Urothelium cell line (cell line): ENCODE measurements around the gene SLC35E2B.
"Not testable (repeated sequence)": the region's sequence is repeated elsewhere in the genome, so short reads cannot be mapped to it uniquely, and the experiment has no call there.

Source experiments
- DNase-seq: peaks from one replicate; pipeline ENCODE4 v3.0.0; 2011; ENCODE audit warnings: low spot score, mixed read lengths
- FAIRE-seq: peaks from 2 replicates; lab custom pipeline; 2011; peaks lifted over from hg19 to GRCh38; lab: Jason Lieb, UNC

SLC35E2B gene

DNA sequence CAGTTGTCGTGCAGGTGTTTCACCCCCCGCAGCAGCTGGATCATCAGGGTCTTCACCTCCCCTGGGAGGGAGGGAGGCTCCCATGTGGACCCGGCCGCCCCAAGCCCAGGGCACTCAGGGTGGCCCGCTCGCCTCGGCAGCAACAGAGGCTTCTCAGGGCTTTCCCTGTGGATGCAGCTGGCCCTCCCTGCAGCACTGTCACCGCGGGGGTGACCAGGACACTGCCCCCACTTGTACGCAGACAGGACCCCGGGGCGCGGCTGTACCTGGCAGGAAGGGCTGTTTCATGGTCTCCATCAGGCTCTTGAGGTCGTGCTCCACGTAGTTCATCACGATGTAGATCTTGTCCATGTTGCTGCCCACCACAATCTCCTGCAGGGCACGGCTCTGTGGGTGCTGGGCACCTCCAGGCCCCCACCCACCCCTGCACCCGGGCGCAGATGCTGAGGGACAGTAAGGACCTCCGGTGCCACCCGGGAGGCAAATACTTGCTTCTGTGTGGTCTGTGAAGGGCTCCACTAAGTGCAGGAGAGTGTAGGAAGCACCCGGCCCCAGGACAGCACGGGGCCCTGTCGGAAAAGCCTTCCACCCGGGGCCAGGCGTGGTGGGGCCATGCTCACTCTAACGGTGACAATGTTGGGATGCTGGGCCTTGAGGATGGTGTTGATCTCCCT, 11.8 kb upstream of the SLC35E2B start:
- not testable (repeated sequence) for FAIRE-seq, DNase-seq

DNA sequence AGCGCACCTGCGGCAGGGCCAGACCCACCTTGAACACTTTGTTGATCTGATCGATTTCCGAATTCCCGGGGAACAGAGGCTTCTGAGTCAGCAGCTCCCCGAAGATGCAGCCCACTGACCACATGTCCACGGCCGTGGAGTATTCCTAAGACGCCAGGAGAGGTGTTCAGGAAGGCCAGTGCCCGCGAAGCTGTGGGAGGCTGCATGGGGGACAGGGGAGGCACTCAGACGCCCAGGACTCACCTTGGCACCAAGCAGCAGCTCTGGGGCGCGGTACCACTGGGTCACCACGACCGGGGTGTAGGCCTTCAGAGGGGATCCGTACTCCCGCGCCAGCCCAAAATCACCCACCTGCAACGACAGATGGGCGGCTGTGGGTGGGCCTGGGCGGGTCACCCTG, 11.2 kb upstream of the SLC35E2B start:
- no peak for FAIRE-seq
- DNase-seq: no peak

DNA sequence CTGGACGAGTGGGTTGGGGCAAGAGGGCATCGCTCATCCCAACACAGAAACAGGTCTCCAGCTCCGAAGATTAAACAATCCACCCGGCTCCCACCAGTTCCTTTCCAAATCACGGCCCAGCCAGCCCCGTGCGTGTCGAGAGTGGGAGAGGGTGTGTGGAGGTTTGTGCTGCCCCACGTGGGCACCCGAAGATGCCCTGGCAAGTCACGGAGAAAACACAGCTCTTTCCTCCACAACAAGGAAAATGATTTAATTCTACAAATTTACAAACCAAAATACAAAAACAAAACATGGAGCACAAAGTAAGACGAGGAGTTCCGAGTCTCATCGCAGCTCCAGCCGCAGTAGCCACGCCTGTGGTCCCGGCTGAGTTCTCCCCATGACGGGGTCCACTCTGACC, 9.9 kb upstream of the SLC35E2B start:
- not testable (repeated sequence) for FAIRE-seq

DNA sequence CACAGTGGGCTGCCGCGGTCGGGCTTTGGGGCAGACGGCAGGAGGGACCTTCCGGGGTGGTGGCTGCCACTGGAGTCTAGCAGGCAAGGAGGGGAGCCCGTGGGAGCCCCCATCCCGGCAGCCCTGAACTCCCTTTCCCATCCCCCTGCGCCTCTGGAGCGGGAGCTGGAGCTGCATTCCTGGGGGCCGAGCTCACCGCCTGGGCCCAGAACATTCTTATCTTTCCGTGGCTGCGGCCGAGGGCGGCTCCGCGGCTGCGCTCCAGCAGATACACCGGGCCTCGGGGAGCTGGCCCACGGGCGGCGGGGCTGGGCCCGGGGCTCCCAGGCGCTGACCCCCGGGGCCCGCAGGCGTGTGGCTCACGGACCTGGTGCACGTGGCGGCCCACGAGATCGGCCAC, 8.0 kb upstream of the SLC35E2B start:
- FAIRE-seq: not testable (repeated sequence)

More for the DNA sequence above, 9.9 kb upstream of the SLC35E2B start:
- DNase-seq: not testable (repeated sequence)

DNA sequence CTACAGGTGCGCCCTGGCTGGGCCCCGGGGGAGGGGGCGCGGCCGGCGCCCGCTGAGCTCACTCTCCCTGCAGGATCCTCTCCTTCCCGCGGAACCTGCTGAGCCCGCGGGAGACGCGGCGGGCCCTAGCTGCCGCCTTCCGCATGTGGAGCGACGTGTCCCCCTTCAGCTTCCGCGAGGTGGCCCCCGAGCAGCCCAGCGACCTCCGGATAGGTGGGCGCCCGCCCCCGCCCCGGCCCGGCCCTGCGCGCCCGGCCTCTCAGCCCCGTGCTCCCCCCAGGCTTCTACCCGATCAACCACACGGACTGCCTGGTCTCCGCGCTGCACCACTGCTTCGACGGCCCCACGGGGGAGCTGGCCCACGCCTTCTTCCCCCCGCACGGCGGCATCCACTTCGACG, 7.5 kb upstream of the SLC35E2B start:
- DNase-seq, FAIRE-seq: not testable (repeated sequence)

More for the DNA sequence above, 8.0 kb upstream of the SLC35E2B start:
- not testable (repeated sequence) for DNase-seq

DNA sequence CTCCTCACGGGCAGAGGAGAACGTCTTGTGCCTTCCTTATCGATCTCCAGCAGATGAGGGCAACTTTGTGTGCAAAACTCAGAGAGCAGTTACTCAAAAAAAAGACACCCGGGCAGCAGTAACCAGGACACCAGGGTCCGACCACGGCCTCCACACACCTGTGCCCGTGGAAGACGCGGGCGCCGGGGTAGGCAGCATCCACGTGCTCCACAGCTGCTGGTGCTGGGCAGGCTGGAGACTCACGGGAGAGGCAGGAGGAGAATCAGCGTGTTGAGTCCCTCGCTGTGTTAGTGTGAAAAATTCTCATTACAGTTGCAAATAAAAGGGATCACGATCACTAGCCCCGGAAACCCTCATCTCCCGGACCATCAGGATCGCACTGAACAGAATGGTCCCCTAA, 6.5 kb upstream of the SLC35E2B start:
- FAIRE-seq, DNase-seq: not testable (repeated sequence)

DNA sequence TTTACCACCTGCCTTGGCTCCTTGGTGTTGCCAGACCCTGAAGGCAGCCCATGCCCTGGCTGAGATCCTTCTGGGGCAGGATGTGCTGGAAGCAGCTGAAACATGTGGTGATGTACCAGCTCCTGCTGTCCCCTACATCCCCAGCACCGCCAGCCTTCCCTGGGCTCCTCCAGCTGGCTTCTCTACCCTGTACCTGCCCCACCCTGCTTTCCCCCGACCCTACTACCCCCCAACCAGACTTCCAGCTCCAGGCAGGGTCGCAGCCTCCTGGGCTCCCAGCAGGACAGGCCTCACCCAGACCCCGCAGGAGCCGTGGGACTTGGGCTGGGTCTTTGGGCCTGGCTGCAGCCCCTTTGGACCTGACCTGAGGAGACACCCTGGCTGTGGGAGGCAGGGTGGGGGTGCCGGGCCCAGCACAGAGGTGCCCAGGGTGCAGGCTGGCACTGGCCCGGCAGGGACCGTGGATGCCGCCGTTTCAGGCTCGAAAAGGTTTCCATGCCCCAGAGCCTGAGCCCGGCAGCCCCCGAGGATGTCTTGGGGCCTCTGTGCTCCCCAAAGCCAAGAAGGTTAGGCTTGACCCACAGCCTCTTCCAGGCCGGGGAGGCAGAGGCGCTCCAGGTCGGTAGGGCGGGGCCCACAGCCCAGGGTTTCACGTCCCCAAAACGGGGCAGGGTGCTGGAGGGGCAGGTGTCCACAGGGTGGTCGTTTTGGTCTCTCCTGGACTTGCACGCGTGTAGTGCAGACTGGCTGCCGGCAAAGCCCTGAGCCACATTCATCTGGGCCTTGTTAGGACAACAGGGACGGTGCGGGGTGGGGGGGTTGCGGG, 5.0 kb upstream of the SLC35E2B start:
- not testable (repeated sequence) for FAIRE-seq, DNase-seq

DNA sequence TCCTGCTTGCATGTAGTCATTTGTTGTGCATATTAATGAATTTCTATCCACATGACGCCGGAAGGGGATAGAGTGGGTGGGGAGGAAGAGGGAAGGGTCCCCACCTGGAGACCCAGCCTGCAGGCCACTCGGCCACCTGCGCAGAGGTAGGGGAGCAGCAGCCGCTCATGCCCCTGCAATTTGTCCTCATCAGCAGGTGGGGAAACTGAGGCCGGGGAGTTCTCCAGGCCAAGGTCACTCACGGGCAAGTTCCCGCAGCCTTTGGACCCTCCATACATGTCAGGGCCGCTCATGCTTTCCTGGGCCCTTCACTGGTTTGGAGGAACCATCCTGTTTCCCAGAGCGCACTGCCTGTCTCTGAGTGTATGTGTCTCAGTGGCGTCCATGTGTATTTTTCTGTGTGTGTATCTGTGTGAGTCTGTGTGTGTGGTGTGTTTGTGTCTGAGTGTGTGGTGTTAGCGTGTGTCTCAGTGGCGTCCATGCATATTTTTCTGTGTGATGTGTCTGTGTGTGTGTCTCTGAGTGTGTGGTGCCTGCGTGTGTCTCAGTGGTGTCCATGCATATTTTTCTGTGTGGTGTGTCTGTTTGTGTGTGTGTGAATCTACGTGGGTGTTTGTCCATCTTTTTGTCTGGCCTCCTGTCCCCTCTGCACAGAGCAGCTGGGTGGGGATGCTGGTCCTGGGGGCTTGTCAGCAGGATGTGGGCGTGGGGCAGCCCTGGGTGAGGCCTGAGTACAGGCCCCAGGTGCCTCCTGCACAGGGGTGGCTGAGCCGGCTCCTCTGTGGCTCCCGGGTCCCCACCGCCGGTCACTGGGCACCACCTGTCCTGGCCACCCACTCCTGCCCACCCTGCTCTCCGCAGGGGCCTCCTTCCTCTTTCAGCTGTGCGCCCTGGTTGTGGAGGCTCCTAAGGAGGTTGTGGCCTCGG, 4.1 kb upstream of the SLC35E2B start:
- not testable (repeated sequence) for FAIRE-seq, DNase-seq

DNA sequence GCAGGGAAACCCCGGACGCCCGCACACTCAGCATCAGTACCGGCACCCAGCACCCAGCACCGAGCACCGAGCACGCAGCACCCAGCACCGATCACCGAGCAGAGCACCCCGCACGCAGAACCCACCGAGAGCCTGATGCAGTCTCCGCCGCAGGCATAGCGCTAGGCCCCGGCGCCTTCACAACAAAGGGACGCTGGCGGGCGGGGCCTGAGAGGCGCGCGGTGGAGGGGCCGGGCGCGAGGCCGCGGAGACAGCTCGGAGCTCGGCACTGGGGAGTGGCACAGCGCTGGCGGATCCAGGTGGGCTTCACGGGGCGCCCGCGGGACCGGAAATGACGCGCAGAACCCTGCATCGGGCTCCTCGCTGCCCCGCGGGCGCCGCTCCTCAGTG, 276 bp downstream of the SLC35E2B start:
- DNase-seq, FAIRE-seq: not testable (repeated sequence)

DNA sequence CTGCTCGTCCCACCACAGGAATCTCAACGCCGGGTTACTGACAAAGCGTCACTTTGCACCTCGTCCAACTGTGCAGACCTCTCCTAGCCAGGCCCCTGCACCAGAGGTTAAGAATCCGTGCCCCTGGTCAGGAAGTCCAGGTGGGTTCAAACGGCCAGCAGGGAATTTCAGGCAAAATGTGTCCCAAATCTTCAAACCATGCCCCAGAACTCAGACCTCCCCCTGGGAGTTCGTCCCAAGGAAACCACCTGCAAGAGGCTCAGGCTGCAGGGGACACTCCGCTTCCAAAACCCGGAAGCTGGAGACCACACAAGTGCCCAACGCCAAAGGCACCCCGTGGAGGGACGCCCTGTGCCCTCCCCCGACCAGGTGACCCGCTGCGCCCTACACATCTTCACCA, 1.2 kb downstream of the SLC35E2B start:
- FAIRE-seq, DNase-seq: not testable (repeated sequence)

DNA sequence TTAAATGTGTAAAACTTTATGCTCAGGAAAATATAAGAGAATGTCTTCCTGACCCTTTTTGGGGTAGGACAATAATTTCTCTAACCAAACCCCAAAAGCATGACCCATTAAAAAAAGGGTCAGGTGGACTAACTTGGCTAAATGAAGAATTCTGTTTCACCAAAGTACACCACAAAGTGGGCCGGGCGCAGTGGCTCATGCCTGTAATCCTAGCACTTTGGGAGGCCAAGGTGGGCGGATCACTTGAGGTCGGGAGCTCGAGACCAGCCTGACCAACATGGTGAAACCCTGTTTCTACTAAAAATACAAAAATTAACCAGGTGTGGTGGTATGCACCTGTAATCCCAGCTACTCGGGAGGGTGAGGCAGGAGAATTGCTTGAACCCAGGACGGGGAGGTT, 3.1 kb downstream of the SLC35E2B start:
- not testable (repeated sequence) for FAIRE-seq, DNase-seq

DNA sequence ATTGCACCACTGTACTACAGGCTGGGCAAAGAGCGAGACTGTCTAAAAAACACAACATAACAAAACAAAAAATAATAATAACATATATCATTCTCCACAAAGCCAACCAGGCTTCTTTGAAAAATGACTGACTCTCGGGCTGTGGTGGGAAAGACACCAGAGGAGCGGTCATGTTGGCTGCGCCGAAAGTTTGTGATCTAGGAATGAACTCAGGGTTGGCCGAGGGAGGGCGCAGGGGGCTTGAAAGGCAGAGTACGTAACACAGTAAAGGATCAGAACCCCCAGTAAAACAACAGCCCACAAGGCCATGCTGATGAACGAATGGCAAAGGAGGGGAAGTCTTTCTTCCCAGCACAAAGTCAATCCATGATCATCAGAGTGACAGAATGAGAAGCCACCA, 4.7 kb downstream of the SLC35E2B start:
- no peak for FAIRE-seq
- DNase-seq: no peak

DNA sequence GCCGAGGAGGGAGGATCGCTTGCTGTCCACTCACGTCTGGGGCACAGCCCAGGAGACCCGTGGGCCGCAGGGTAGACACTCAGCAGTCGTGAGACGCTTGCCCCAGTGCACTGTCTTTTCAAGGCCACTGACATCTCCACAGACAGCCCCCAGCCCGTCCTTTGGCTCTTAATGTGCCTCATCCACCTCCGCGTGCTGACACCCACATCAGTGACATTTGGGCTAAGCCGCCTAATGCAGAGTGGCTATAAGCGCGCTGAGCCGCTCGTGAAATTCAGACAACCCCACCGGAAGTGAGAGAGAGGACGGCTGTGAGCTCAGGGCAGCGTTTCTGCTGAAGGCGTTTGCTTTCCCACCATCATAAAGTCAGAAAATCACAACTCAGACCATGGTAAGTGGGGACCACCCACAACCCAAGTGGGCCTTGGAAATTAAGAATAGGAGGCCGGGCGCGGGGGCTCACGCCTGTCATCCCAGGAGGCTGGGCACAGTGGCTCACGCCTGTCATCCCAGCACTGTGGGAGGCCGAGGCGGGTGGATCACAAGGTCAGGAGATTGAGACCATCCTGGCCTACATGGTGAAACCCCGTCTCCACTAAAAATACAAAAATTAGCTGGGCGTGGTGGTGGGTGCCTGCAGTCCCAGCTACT, 8.4 kb downstream of the SLC35E2B start:
- no peak for DNase-seq
- no peak for FAIRE-seq

DNA sequence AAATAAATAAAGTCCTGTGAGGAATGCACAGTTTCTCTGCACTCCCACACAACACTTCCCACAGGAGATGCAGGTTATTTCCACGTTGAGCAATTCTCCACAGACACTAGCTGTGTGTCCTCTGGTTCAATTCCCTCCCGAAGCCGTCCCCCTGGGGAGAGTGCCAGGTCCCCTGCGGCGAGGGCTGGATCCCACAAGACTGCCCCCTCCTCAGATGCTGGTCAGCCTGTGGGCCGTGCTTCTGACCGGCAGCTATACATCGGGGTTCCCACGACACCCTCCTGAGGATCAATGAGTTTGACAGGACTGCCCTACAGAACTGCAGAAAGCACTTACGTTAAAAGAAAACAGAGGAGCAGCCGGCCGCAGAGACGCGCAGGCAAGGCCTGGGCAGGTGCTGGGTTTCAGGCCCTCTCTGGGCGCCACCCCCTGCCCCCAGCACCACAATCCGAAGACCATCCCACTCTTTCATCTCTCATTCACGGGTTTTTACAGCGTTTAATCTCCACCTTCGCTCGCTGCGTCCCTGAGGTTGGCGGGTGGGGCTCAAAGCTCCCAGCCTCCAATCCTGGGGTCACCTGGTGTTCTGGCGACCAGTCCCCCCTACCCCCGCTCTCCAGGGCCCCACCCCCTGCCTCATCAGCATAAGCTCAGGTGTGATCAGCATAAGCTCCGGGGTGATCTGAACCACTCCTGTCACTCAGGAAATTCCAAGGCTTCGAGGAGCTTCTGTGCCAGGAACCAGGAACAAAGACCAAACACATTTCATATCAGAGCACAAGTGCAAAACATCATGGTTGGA, 9.3 kb downstream of the SLC35E2B start:
- DNase-seq (no peak), FAIRE-seq (no peak)

DNA sequence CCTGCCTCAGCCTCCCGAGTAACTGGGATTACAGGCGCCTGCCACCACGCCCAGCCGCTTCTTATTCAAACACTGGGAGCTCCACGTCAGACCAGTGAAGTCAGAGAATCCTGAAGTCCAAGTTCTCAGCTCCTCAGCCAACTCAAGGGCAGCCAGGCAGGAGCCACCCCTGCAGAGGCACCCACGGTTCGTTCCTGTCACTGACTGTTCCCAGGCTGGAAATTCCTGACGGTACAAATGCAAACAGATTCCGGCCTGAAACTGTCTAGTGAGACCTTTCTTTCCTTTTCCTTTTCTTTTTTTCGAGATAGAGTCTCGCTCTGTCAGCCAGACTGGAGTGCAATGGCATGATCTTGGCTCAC, 11.7 kb downstream of the SLC35E2B start:
- no peak for FAIRE-seq
- no peak for DNase-seq

DNA sequence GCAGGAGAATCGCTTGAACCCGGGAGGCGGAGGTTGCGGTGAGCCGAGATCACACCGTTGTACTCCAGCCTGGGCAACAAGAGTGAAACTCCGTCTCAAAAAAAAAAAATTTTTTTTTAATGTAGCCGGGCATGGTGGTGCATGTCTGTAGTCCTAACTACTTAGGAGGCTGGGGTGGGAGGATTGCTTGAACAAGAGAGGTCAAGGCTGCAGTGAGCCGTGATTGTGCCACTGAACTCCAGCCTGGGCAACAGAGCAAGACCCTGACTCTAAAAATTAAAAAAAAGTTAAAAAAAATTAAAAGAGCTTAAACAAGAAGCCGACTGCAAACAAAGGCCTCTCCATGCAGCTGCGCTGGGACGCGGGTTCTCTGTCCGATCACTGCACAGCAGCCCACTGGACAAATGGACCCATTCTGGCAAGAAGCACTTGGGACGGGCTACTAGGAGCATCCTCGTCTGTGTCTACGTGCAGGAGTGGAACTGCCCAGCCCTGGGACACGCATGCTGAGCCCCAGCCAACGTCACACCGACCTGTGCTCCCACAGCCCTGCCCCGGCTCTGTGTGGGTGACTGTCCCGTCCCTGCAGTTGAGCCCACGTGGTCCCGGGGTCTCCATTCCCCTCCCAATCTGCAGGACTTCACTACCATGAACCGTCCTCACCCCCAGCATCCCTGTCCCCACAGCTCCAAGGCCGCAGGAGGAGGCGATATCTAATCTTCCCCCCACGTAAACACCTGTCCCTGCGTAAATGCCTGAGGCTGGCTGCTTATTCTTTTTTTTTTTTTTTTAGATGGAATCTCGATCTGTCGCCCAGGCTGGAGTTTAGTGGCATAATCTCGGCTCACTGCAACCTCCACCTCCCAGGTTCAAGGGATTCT, 12.3 kb downstream of the SLC35E2B start:
- FAIRE-seq (no peak), DNase-seq (no peak)

DNA sequence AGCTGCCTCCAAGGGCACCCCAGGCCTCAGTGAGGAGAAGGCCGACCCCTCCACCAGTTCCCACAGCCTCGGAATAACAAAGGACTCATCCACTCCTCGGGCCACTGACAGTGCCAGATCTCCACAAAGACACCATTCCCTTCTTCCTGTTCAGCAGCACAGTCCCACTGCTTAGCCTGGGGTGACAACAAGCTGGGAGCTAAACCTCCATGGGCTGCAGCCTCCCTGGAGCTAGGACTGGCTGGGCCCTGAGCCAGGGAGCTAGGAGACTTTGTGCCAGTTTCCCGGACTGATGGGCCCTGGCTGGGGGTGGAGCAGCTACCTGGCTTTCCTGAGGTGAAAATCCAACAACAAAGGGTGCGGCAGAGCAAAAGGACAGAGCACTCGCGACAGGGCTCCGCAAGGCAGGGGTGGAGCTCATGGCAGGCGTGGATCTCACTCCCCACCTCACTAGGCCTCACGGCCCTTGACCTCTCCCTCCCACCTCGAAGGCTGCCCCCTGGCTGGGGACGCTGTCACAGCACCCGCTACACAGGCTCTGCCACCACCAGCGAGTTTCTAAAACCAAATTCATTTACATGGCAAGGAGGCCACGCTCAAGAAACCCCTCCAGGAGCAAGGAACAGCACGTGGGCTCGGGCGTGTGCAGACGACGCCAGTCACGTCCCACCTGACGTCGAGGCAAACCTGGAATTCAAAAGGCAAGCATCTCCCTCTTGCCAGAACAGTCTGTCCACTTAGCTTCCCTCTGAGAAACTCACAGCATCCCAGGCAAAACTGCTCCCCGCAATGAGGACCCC, 13.8 kb downstream of the SLC35E2B start:
- DNase-seq (no peak), FAIRE-seq (no peak)
